H7 (cell line): ENCODE results near the gene MTRFR. TPM values are rescaled to one million over a fixed set of nuclear protein-coding genes. Genes with fewer than 3 reads are reported as not detected.

Source experiments
- DNase-seq: peaks from one replicate; pipeline ENCODE4 v3.0.0; 2012
- H3K27me3 ChIP-seq: 2 replicates; pipeline ENCODE4 v1.6.0; 2011; ENCODE audit warnings: mild to moderate bottlenecking, low read length; ENCODE audit not compliant: control insufficient read depth, insufficient read depth
- H3K36me3 ChIP-seq: replicated peaks from 2 replicates; pipeline ENCODE4 v1.5.1; 2011; ENCODE audit warnings: low read length; ENCODE audit not compliant: control insufficient read depth, insufficient read depth
- H3K4me3 ChIP-seq: 2 replicates; pipeline ENCODE4 v1.5.1; 2011; ENCODE audit warnings: low read depth, mild to moderate bottlenecking, control low read depth, low read length, moderate library complexity; ENCODE audit not compliant: insufficient read depth
- total RNA-seq: library from RNA; depleted of rRNA; stranded (reverse); fragments of >200 nt; shearing (Covaris generic); gene quantifications from 2 replicates; pipeline ENCODE4 v1.2.3, GENCODE V29; 2014

The MTRFR gene
- total RNA-seq, 1 experiment from 2014 or later = 14.1 TPM

DNA sequence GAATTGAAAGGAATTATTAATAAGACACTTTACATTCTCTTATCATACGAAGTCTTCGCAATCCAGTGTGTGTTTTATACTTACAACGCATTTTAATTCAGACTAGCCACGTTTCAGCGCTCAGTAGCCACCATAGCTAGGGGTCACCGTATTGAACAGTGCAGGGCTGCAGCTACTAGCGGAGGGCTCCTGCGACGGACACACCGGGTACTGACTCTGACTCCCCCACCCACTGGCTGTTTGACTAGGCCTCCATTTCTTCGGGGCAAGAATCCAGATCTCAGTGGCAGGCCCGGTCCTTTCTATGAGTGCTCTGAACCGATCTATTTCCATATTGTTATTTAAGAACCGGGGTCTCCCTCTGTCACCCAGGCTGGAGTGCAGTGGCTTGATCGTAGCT, 39.9 kb downstream of the MTRFR start:
- Histone ChIP-seq H3K27me3 (no peaks in the 10 kb centered on the region), H3K36me3 (no peaks in the 10 kb centered on the region; the same call in 1 of the 2 replicates), H3K4me3 (no peak overlapping the region)
- DNase-seq = peak; percentile 36

DNA sequence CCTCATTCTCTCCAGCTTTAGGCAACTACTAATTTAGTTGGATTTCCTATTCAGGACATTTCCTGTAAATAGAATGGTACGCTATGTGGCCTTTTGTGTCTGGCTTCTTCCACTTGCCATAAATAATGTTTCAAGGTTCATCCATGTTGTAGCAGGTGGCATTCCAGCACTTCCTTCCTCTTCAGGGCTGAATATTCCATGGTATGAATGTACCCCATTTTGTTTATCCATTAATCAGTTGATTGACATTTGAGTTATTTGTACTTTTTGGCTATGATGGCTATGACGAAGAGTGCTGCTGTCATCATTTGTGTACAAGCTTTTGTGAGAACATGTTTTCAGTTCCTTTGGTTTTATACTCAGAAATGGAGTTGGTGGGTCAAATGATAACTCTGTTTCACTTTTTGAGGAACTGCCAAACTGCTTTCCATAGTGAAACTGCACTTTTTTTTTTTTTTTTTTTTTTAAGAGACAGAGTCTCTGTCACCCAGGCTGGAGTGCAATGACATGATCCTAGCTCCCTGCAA, 44.9 kb downstream of the MTRFR start:
- H3K4me3 ChIP-seq = no peak overlapping the region

DNA sequence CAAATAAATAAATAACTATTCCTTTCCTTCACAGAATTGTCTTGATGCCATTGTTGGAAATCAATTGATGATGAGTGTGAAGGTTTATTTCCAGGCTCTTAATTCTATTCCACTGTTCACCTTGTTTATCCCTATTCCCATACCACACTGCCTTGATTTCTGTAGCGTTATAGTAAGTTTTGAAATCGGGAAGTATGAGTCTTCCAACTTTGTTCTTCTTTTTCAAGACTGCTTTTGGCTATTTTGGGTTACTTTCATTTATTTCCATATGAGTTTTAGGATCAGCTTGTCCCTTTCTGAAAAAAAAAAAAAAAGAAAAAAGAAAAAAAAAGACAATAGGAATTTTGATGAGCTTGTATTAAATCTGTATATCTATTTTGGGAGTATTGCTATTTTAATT, 47.7 kb downstream of the MTRFR start:
- H3K4me3 ChIP-seq = no peak overlapping the region
- no peaks in the 10 kb centered on the region for H3K27me3 ChIP-seq
- no peaks in the 10 kb centered on the region for H3K36me3 ChIP-seq
- no peak for DNase-seq

More for the DNA sequence above, 44.9 kb downstream of the MTRFR start:
- no peaks in the 10 kb centered on the region for H3K27me3 ChIP-seq
- H3K36me3 ChIP-seq = no peaks in the 10 kb centered on the region
- no peak for DNase-seq

DNA sequence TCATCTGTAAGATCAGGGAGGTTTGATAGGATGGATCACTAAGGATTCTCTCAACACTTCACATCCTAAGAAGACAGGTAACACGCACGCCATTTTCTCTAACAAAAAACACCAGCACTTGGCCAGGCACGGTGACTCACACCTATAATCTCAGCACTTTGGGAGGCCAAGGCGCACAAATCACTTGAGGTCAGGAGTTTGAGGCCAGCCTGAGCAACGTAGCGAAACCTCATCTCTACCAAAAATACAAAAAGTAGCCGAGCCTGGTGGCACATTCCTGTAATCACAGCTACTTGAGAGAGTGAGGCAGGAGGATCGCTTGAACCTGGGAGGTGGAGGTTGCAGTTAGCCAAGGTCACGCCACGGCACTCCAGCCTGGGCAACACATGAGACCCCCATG, 48.9 kb downstream of the MTRFR start:
- no peak for DNase-seq
- H3K4me3 ChIP-seq = no peak overlapping the region
- H3K27me3 ChIP-seq = no peaks in the 10 kb centered on the region
- H3K36me3 ChIP-seq = no peaks in the 10 kb centered on the region

DNA sequence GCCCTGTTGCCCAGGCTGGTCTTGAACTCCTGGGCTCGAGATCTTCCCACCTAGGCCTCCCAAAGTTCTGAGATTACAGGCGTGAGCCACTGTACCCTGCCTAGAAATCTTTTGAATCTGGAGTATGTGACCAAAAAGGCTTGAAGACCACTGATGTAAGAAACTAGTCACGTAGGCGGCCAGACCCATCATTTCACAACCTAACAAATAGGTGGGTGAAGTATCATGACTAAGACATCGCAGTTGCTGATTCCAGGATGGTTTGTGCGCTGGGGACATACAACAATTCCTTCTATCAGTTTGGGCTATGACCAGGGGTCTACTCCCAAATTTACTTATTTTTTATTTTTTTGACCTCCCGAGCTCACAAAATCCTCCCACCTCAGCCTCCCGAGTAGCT, 50.2 kb downstream of the MTRFR start:
- no peaks in the 10 kb centered on the region; the same call in 1 of the 2 replicates for H3K36me3 ChIP-seq

DNA sequence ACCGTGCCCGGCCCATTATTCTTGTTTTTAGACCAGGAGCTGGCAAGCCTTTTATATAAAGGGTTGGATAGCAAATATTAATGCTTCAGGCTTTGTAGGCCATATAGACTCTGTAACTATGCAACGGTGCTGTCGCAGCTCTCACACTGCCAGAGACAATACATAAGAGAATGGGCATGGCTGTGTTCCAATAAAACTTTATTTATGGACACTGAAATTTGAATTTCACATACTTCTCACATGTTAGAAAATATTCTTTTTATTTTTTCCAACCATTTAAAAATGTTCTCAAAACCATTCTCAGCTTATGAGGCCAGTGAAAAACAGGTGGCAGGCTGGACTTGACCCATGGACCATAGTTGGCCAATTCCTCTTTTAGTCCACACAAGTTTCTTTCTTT, 51.4 kb downstream of the MTRFR start:
- no peaks in the 10 kb centered on the region for H3K27me3 ChIP-seq
- DNase-seq = no peak
- no peak overlapping the region for H3K4me3 ChIP-seq
- no peaks in the 10 kb centered on the region; the same call in 1 of the 2 replicates for H3K36me3 ChIP-seq

More for the DNA sequence above, 50.2 kb downstream of the MTRFR start:
- H3K4me3 ChIP-seq = no peak overlapping the region
- DNase-seq = no peak
- no peaks in the 10 kb centered on the region for H3K27me3 ChIP-seq

DNA sequence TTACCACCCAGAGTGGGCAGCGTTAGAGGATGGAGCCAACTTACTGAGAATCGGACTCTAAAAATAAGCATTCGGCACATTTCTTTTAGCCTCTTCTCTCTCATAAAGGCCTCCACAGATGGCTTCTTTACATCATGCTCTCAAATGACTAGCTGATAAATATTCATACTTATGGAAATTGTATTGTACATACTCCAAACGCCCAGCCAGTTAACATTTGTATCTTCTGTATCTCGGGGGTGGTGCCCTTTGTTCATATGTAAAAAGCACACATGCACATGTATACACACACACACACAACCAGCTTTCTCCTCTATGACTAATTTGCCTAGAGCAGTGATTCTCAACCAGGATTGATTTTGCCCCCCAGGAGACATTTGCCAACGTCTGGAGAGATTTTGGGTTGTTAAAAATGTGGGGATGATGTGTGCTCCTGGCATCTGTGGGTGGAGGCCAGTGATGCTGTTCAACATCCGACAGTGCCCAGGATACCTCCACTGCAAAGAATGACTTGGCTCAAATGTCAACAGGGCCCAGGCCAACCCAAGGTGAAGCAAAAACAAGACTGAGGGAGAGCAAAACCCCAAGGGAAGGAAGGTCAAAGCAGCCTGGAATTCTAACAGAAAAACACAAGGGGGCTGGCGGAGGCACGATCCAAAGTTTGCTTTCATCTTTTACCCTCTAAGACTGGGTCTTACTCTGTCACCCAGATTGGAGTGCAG, 53.6 kb downstream of the MTRFR start:
- peaks cover under 1% of the 10 kb centered on the region for H3K36me3 ChIP-seq
- no peaks in the 10 kb centered on the region for H3K27me3 ChIP-seq
- H3K4me3 ChIP-seq = no peak overlapping the region
- peak; percentile 45 for DNase-seq

DNA sequence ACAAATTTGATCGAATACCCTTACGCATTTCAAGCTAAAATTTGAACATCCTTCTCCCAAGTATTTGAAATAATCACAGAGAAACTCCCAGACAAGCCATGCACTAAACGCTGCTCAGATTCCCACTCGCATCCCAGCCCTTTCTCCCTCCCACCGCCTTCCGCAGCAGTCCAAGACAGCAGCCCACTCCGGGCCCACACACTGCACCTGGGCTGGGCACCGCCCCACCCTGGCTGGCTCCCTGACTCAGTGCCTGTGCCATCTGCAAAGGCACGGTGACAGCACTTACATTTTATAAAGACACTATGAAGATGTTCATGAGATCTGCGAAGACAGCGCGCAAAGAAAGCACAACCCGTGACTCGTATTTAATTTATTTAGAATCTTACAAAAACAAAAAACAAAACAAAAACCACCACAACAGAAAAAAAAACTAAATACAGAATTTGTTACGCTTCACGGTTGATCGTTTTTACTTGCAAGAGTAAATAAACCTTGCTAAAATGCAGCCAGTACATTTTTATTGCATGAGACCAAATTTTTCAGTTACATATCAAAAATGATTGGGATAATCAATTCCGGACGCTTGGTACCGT, 55.6 kb downstream of the MTRFR start:
- no peak for DNase-seq
- H3K27me3 ChIP-seq = no peaks in the 10 kb centered on the region
- H3K36me3 ChIP-seq = peaks cover 7% of the 10 kb centered on the region
- H3K4me3 ChIP-seq = no peak overlapping the region

DNA sequence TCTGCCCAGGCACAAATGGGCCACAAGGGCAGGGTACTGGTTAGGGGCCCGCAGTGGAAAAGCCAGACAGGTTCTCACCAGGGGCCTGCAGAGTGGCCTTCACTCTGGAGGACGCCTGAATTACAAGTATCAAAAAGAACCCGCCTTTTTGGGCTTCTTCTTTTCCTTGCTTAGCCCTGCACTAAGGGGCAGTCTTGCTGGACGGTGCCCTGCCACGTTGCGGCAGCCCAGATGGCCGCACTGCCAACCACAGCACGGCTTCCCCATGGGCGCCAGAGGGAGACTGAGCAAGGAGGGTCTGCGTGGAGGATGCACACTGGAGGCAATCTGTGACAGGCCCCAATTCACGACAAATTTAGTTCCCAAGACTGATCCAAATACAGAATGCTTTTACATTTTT, 56.7 kb downstream of the MTRFR start:
- Histone ChIP-seq H3K4me3 (no peak overlapping the region), H3K36me3 (peaks cover 11% of the 10 kb centered on the region), H3K27me3 (no peaks in the 10 kb centered on the region)
- no peak for DNase-seq

DNA sequence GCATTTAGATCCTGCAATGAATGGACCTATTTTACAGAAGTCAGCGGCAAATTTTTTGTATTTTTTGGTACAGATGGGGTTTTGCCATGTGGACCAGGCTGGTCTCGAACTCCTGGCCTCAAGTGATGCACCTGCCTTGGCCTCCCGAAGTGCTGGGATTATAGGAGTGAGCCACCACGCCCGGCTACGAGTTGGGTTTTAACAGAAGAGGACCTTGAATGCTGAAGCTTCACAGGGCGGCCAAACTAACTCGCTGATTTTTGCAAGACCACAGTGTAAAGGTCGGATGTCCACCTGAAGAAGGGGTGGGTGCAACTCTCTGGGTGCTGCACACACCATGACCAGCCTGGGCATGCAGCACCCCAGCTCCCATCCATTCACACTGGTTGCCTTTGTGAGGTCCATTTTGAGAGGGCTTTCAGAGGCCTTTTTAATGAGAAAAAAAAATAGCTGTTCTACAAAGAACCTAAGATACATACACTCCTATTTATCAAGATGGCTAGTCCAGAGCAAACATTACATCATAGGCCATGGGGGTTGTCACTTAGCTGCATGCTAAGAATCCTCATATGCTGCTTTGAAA, 60.0 kb downstream of the MTRFR start:
- Histone ChIP-seq H3K36me3 (peaks cover 29% of the 10 kb centered on the region), H3K27me3 (no peaks in the 10 kb centered on the region), H3K4me3 (no peak overlapping the region)
- DNase-seq = no peak

DNA sequence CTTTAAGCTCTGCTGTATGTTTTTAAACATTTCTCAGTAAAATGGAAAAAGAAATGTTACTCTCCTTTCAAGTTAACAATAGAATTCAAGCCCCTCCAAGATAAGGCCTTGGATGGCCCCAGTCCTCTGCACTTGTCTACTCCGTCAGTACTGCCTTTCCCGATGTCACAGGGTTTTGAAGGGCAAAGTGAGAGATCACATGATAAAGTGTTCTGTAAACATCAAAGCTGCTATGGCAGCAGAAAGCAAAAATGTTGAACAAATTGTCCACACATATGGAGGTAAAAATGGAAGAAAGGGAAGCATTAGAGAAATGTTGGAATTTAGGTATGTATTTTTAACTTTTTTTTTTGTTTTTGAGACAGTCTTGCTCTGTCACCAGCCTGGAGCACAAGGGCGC, 71.9 kb downstream of the MTRFR start:
- DNase-seq = no peak
- H3K4me3 ChIP-seq = no peak overlapping the region
- no peaks in the 10 kb centered on the region for H3K27me3 ChIP-seq
- peaks cover 22% of the 10 kb centered on the region for H3K36me3 ChIP-seq

DNA sequence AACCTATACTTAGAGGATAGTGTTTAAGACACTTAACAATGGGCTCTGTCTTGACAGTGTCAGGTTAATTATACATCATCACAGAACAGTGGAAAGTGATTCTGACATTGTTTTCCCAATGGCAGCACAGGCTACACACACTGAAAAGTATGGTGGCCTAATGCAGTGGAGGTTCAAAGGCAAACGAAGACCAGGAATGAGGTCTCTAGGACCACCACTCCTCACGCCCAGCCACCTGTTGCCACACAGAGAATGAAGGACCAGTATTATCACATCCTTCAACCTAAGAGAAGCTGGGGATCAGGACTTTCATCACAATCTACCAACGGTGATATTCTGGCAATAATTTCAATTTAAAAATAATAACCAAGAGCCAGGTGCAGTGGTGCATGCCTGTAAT, 73.0 kb downstream of the MTRFR start:
- Histone ChIP-seq H3K4me3 (no peak overlapping the region), H3K36me3 (peaks cover 26% of the 10 kb centered on the region), H3K27me3 (no peaks in the 10 kb centered on the region)
- no peak for DNase-seq
